RCC 7860 (cell line): ENCODE data around the gene TGFBR1.
A peak's percentile ranks its signal among the peaks of the same experiment; 100 is the strongest.

Experiments used
- DNase-seq: peaks from one replicate; pipeline ENCODE4 v3.0.0-alpha.2; 2015; ENCODE audit warnings: low spot score
- FAIRE-seq: peaks from 2 replicates; lab custom pipeline; 2012; peaks lifted over from hg19 to GRCh38; lab: Jason Lieb, UNC

TGFBR1 gene

GRCh38 chr9:99105152-99106043, 485 bp downstream of the TGFBR1 start:
- DNase-seq: peak; percentile 49
- no peak for FAIRE-seq

- no peak for DNase-seq
- no peak for FAIRE-seq
These were observed 1.1 kb downstream of the TGFBR1 start for GRCh38 chr9:99106044-99106375.

- DNase-seq: no peak
- no peak for FAIRE-seq
These were observed 2.5 kb downstream of the TGFBR1 start for GRCh38 chr9:99107421-99107820.

- DNase-seq (no peak), FAIRE-seq (no peak)
These were observed 3.2 kb downstream of the TGFBR1 start for GRCh38 chr9:99108131-99108530.

- DNase-seq: no peak
- FAIRE-seq: no peak
These were observed 4.6 kb downstream of the TGFBR1 start for GRCh38 chr9:99109522-99109921.

- FAIRE-seq (no peak), DNase-seq (no peak)
These were observed 8.0 kb downstream of the TGFBR1 start for GRCh38 chr9:99112750-99113413.

- FAIRE-seq (no peak), DNase-seq (no peak)
These were observed 8.6 kb downstream of the TGFBR1 start for GRCh38 chr9:99113414-99114048.

GRCh38 chr9:99114049-99114440, 9.1 kb downstream of the TGFBR1 start:
- no peak for FAIRE-seq

GRCh38 chr9:99114846-99115500, 10.1 kb downstream of the TGFBR1 start:
- FAIRE-seq (no peak), DNase-seq (no peak)

More at GRCh38 chr9:99114049-99114440, 9.1 kb downstream of the TGFBR1 start:
- no peak for DNase-seq

- no peak for FAIRE-seq
These were observed 11.1 kb downstream of the TGFBR1 start for GRCh38 chr9:99116003-99116411.

GRCh38 chr9:99118782-99119466, 14.0 kb downstream of the TGFBR1 start:
- FAIRE-seq (no peak), DNase-seq (no peak)

More at GRCh38 chr9:99116003-99116411, 11.1 kb downstream of the TGFBR1 start:
- no peak for DNase-seq

GRCh38 chr9:99119976-99120655, 15.2 kb downstream of the TGFBR1 start:
- DNase-seq (no peak), FAIRE-seq (no peak)

- DNase-seq (no peak), FAIRE-seq (no peak)
These were observed 16.7 kb downstream of the TGFBR1 start for GRCh38 chr9:99121604-99122003.

GRCh38 chr9:99124534-99125255, 19.8 kb downstream of the TGFBR1 start:
- no peak for FAIRE-seq
- DNase-seq: no peak

GRCh38 chr9:99125446-99125845, 20.5 kb downstream of the TGFBR1 start:
- FAIRE-seq (no peak), DNase-seq (no peak)

- DNase-seq (peak; percentile 19), FAIRE-seq (no peak)
These were observed 21.4 kb downstream of the TGFBR1 start for GRCh38 chr9:99126312-99126711.

GRCh38 chr9:99127356-99128132, 22.6 kb downstream of the TGFBR1 start:
- DNase-seq (no peak), FAIRE-seq (no peak)

GRCh38 chr9:99128133-99128406, 23.2 kb downstream of the TGFBR1 start:
- FAIRE-seq (no peak), DNase-seq (no peak)

GRCh38 chr9:99129091-99129490, 24.2 kb downstream of the TGFBR1 start:
- FAIRE-seq (no peak), DNase-seq (no peak)
